NCI-H82 treated with DMSO at 0.1 percent for 48 hours (cell line): ENCODE results near the gene SLC35A4.

ENCODE experiments used
- DNase-seq: peaks from one replicate; lab custom pipeline; 2025; ENCODE audit not compliant: unreplicated experiment; lab: John Stamatoyannopoulos, UW

SLC35A4 gene, protein sequence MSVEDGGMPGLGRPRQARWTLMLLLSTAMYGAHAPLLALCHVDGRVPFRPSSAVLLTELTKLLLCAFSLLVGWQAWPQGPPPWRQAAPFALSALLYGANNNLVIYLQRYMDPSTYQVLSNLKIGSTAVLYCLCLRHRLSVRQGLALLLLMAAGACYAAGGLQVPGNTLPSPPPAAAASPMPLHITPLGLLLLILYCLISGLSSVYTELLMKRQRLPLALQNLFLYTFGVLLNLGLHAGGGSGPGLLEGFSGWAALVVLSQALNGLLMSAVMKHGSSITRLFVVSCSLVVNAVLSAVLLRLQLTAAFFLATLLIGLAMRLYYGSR

DNA sequence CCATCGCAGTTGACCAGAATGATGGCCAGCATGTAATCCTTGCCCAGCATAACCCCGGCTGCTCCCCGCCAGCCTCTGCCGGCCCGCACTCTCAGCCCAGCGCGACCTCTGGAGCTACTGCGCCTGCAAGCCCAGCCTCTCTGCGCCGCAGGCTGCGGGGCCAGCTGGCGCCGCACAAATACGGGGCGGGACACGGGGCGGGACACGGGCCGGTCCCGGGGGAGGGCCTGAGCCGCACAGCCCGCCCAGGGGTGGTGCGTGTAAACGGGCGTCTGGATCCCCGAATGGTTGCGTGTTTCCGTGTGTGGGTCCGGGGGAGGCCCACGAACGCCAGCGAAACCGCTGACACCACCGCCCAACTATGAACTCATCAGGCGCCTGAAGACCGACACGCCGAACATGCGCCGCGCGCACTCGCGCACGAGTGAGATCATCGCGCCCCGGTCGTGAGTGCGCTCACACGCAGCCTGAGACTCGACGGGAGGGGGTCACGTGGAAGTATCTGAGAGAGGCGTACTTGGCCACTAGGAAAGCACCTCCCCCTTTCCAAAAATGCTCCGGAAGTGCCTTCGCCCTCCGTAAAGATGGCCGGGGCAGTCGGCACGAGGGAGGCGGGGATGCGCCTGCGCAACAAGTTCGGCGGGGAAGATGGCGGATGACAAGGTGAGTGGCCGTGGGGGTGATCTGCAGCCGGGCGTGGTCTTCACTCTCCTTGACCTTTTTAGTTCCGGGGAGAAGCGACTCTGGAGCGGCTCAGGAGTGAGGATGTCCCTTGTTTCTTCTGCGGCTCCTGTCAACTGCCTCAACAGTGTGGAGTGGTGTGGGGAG, at the start of gene SLC35A4, which contains the start of gene APBB3:
SLC35A4 (plus strand) TSS at position 633 of the 828 bp plus-strand sequence. CDS start 2,342 bp downstream, outside the sequence.
APBB3 (minus strand) TSS at position 403 of the 828 bp plus-strand sequence; CDS start at position 50, 353 bp downstream.
- peak; percentile 85 for DNase-seq

DNA sequence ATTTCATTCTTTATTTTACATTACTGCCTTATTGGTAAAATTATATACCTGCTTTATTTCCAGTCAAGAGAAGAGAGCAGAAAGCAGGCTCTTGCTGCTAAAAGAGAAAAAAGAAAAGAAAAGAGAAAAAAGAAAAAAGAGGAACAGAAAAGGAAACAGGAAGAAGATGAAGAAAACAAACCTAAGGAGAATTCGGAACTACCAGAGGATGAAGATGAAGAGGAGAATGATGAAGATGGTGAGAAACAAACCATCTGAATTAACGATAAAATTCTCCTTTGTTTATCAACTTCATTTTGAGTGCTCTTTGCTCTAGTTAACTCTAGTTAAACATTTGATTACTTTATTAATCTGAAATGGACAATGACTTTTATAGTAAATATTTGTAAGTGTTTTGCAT, 40.6 kb upstream of the SLC35A4 start:
- no peak for DNase-seq

DNA sequence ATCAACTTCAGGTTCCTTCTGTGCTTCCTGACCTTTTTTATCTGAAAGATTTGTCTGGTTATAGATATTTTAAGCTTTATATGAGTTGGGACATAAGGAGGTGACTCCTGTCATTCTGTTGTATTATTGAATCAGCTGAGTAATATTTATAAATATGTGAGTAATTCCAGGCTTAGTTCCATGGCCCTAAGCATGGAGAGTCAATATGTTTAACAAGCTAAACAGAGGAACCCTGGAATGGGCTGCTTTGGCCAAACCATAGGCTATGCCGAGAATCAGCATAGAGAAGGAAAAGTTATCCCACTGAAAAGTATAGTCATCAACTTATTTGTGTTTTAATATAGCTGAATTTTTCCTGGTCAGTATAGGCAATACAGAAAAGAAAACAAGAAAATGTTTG, 24.4 kb upstream of the SLC35A4 start:
- no peak for DNase-seq

DNA sequence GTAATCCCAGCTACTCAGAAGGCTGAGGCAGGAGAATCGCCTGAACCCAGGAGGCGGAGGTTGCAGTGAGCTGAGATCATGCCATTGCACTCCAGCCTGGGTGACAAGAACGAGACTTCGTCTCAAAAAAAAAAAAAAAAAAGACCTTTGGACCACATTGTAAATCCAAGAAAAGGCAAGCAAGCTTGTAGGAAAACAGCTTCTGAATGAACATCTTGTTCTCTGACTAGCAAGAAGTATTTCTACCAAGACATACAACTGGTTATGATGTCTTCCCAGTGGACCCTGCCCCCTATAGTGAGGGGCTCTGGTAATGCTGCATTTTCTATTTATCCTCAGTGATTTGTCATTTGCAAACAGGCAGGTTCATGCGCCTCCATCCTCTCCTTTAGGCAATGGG, 21.7 kb upstream of the SLC35A4 start:
- DNase-seq: no peak

DNA sequence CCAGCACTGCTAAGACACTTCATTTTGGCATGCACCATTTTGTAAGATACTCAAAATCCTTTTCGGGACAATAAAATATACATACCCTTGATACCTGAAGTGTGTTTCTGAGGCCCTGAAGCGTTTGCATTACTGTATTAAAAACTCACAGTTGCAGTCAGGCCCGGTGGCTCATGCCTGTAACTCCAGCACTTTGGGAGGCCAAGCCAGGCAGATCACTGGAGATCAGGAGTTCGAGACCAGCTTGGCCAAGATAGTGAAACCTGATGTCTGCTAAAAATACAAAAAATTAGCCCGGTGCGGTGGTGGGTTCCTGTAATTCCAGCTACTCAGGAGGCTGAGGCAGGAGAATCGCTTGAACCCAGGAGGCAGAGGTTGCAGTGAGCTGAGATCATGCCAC, 19.6 kb upstream of the SLC35A4 start:
- DNase-seq: no peak

DNA sequence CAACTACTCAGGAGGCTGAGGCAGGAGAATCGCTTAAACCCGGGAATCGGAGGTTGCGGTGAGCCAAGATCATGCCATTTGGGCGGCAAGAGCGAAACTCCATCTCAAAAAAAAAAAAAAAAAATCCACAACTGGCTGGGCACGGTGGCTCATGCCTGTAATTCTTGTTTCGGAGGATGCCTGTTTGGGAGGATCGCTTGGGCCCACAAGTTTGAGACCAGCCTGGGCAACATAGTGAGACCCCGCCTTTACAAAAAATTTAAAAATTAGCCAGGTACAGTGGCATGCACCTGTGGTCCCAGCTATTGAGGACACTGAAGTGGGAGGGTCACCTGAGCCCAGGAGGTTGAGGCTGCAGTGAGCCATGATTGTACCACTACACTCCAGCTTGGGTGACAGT, 19.0 kb upstream of the SLC35A4 start:
- DNase-seq: no peak

DNA sequence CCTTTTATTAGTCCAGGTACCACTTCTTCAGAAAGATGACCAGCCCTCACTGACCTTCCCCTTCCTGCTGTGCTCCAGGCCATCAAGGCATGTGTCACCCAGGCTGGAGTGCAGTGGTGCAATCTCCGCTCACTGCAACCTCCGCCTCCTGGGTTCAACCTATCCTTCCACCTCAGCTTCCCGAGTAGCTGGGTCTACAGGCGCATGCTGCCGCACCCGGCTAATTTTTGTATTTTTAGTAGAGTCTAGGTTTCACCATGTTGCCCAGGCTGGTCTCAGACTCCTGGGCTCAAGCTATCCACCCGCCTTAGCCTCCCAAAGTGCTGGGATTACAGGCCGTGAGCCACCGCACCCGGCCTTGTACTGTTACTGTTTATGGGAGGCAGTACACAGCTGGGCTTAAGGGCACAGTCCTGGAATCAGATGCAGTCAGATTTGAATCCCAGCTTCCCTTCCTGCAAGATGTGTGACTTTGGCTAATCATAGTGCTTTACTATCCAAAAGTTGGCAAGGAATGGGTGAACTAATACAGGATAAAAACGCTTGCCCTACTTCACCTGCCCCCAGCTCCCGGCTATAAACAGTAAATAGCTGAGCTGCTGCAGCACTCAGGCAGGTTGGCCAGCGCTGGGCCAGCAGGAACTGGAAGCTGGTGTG, 17.6 kb upstream of the SLC35A4 start:
- no peak for DNase-seq

DNA sequence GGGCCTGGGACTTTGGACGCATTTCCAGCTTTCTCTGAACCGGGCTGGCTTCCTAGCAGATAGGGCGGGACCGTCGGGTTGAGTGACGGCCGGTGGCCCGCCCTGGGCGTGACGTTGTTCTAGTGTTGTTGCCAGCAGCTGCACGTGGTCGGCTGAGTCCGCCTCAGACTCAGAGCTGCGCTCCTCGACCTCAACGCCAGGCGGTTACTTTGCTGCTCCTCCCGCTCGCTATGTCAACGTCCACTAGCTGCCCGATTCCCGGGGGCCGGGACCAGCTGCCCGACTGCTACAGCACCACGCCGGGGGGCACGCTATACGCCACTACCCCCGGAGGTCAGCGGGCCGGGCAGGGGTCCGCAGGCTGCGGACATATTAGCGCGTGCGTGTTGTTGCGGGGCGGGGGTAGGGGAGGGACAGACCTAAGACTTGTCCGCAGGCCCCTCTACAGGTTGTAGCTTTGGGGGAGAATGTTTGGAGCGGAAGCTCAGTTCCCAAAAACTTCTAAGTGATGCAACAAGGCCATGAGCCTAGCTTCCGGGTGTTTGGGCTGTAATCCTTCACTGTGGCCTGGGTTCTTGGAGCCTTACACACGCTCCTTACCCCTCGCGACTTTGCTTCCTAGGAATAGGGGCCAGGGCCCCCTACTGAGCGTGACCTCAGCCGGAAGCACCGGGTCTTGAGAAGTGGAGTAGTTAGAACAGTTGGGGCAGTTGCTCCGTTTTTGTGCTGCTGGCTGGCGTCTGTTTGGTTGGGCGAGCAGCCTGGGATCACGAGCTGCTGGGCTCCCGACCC, 16.9 kb upstream of the SLC35A4 start, which contains the start of gene EIF4EBP3:
EIF4EBP3 (plus strand) TSS at position 155 of the 792 bp plus-strand sequence; CDS start at position 231, 76 bp downstream.
- DNase-seq: peak; percentile 57

DNA sequence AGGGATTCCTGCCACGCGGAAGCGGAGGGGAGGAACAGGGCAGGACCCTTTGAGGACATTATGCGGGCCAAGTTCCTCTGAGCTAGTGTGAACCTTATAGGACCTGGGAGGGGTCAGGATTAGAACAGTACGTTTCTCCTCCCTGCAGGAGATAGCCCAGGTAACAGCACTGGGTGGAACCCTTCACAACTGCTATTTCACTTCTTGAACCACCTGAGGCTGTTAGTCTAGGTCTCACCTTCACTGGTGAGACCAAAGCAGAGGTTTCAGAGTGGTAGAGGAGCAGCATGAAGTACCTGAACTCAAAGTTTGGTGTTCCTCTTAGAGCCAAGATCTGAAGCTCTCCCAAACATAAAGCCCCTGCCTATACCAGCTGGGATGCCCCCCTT, 16.3 kb upstream of the SLC35A4 start:
- no peak for DNase-seq

DNA sequence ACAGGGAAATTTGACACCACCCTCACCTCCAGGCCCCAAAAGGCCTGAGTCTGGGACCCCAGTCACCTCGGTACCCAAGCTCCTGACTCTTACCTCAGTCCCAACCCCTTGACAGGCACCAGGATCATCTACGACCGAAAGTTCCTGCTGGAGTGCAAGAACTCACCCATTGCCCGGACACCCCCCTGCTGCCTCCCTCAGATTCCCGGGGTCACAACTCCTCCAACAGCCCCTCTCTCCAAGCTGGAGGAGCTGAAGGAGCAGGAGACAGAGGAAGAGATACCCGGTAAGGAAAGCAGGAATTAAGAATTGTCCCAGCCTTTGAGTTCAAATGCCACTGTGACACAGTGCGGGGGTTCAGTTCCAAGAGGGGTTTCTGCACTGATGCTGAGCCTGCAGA, 15.8 kb upstream of the SLC35A4 start:
- DNase-seq: no peak

DNA sequence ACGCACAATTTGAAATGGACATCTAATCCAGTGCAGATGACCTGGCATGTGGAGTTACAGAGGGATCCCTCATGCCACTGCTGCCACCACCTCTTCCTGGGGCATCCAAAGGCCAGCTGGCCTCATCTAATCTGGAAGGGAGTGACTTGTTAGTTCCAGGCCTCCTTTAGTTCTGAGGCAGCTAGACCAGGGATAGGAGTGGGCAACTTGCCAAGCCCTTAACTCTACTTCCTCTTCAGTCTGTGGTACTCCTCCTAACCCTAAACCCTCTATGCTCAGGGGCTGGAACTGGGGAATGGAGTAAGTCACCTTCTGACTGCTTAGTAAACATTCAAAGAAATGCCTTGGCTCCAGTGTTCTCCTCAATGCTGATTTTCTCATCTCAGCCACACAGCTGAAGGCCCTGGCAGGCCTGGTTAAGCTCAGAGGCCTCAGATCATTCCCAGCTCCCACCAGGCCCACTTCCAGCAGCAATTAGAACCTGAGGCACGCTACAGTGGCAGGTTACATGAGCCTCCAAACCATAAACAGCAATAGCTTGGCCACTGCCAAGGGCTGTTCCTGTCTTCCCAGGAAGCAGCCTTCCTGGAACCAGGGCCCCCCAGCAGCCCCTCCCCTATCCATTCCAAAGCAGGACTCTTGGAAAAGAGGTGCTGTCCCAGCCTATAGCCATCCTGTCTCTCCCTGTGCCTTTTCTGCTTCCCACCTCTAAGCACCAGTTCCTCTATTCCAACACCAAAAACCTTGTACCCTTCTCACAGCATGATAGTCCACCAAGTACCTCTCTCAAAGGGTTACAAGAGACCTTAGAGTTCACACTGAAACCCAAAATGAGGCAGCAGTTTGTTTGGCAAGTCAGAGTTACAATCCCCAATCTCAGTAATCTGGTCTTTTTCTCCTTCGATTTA, 15.1 kb upstream of the SLC35A4 start:
- DNase-seq: no peak

DNA sequence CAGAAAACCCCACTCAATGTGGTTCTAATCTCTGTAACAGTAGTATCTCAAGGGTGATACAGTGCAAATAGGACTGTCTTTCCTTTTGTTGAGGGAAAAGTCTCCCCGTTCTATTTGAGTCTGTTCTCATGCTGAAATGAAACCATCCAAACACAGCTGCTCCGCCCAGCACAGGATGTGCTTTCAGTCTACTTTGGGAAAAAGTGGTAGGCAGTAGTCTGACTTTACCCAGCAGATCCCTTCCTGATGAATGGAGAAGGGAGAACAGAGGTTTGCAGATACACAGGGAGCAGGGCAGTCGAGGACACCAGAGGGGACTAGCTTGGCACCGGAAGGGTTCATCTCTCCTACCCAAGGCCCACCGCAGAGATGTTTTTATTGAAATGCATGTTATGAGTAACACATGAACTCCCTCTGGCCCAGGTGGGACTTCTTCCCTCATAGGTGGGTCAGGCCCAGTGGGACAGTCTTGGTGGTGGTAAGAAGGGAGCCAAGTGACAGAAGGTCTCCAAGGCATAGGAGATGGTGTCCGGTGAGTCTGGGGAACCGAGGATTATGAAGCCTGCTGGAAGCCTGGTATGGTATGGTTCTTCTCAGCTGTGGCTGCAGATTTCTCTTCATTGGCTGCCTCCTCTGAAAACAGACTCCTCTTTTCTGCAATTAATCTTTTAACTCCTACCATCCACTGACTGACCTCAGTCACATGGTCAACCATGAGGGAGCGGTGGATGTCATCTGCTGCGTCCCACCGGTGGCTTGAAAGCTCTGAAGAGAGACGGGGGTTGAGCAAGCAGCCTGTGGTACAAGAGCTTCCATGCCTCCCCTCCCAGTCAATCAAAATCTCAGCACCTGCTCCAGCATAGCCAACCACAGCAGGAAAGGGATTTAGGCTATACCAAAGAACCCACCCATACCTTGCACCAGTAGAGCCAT, 14.2 kb upstream of the SLC35A4 start:
- DNase-seq: no peak

DNA sequence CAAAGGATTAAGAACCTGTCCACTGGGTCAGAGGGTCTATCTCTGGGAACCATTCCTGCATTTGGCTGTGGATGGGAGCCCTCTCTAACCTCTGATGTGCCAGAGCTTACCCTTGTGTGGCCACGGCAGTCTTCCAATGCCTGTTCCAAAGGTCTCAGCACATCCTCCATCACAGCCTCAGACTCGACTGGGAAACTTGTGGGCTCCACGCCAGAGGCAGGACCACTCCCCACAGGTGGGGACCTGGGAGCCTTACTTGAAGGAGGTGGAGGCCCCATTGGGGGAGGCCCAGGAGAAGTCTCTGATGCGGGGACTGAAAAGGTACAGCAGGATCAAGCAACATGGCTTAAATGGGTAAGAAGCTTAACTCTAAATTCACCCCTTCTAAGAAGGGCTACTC, 12.8 kb upstream of the SLC35A4 start:
- no peak for DNase-seq

DNA sequence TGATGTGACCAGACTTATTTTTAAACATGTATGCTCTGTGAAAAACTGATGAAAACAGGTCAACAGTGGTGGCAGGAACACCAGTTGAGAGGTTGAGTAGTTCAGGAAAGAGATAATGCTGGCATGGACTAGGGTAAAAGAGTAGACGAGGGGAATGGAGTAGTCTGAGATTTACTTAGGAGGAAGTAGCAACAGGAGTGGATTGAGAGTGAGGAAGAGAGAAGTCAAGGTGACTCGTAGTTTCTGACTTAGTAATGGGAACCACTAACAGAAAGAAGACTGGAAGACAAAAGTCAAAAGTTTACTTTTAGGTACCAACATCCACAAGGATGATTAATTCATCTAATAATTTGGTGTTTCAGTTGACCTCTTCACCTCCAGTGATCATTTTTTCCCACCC, 11.0 kb upstream of the SLC35A4 start:
- no peak for DNase-seq

DNA sequence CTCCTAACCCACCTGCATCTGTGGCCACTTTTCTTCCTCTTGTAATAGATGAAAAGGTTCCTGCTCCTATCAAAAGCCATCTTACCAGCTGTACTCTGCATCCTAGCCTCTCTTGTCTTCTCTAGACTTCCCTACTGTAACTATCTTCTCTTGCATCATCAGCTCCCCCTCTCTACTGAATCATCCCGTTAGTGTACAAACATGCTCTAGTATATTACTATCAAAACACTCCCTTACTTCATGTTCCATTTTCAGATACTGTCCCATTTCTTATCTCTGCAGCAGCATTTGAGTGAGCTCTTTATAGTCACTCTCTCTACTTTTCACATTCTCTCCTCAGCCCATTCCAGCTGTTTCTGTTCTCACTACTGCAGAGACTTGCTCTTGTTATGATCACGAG, 10.2 kb upstream of the SLC35A4 start:
- DNase-seq: no peak

DNA sequence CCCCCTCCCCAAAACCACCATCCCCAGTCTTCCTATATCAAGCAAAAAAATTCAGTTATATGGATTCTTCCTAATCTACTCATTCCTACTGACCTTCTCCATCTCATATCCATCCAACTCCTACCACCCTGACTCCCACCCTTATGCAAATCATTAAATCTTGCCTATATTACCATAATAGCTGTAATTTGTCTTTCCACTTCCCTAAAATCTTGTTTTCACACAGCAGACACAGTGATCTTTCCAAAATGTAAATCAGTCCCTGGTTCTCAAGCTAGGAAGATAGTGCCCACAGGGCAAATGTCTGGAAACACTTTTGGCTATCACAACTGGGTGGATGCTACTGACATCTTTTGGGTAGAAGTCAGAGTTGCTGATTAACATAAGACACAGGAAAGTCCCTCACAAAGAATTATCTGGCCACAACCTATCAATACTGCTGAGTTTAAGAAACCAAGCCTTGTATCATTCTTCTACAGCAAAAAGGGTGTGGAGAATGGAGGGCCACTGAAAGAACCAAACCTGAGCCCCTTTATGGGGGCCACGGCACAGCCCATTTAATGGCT, 8.8 kb upstream of the SLC35A4 start:
- no peak for DNase-seq

DNA sequence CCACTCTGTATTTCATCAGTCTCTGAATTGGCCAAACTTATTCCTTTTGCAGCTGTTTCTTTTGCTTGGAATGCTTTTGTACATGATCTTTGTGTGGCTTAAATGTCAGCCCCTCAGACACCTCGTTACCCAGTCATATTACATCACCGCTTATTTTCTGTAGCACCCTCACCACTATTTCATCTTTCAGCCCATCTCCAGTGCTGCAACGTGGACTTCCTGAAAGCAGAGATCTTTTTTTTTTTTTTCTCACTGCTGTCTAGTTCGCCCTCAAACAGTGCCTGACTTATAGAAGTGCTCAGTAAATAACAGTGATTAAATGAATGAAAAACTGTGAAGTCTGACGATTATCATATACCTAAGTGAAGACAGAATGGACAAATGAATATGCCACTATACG, 8.2 kb upstream of the SLC35A4 start:
- no peak for DNase-seq

DNA sequence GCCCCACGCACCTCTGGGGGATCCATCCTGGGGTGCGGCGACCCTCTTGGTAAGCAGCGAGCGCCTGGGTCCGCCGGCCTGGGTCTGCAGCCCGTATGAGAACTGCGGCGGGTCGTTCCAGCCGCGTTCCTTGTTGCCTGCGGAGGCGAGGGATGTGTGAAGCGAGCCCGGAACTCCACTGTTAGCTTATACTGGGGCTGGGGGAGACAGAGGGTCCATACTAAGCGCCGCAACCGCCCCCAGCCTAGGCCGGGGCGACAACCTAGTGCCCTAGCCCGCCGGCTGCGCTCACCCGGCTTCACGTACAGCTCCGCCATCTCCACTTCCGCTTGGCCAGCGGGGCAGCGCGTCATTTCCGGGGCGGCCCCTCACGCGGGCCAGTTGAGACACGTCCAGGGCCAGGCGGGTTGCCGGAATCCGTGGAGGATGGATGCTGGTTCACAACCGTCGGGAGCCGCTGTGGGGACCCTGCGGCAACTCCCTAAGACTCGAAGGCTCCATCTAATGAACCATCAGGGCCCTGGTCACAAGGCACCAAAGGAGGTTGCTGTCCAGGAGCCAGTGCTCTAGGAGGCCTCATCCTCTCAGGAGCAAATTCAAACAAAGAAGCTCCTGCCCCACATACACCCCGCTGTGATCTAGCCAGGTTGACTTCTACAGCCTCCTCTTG, 7.4 kb upstream of the SLC35A4 start, which contains the start of gene SRA1:
SRA1 (minus strand) TSS at position 338 of the 670 bp plus-strand sequence; CDS start at position 317, 21 bp downstream.
- peak; percentile 52 for DNase-seq
